Measurements from ENCODE around the gene KRT76. TPM values are rescaled to one million over a fixed set of nuclear protein-coding genes. Genes with fewer than 3 reads are reported as not detected.

Gene KRT76
- total RNA-seq, 1 donor from 2014 or later, result not detected

- TF ChIP-seq CTCF (IDR thresholded peaks at IDR 0.05; ENCODE audit: insufficient read depth, low read length, severe bottlenecking), result no peak
- Histone ChIP-seq H3K27me3 (ENCODE audit: control insufficient read depth, insufficient read depth, low read length) (peaks cover 5% of the 10 kb centered on the region), H3K36me3 (ENCODE audit: control insufficient read depth, insufficient read depth, low read length) (no peaks in the 10 kb centered on the region), H3K4me3 (ENCODE audit: low read depth, low read length) (no peak overlapping the region)
- FAIRE-seq (no peak), DNase-seq (ENCODE audit: low read depth) (no peak)
Observed at GRCh38 chr12:52811191-52812072, 34.3 kb upstream of the KRT76 start.

- Histone ChIP-seq H3K36me3 (ENCODE audit: control insufficient read depth, insufficient read depth, low read length) (no peaks in the 10 kb centered on the region), H3K27me3 (ENCODE audit: control insufficient read depth, insufficient read depth, low read length) (peaks cover 5% of the 10 kb centered on the region), H3K4me3 (ENCODE audit: low read depth, low read length) (no peak overlapping the region)
- FAIRE-seq (no peak), DNase-seq (ENCODE audit: low read depth) (no peak)
- TF ChIP-seq CTCF (IDR thresholded peaks at IDR 0.05; ENCODE audit: insufficient read depth, low read length, severe bottlenecking), result no peak
Observed at GRCh38 chr12:52810554-52810953, 33.4 kb upstream of the KRT76 start.

- peaks cover 5% of the 10 kb centered on the region for H3K27me3 ChIP-seq (ENCODE audit: control insufficient read depth, insufficient read depth, low read length)
- DNase-seq (ENCODE audit: low read depth) (no peak), FAIRE-seq (peak; percentile 13)
- no peak overlapping the region for H3K4me3 ChIP-seq (ENCODE audit: low read depth, low read length)
- no peaks in the 10 kb centered on the region for H3K36me3 ChIP-seq (ENCODE audit: control insufficient read depth, insufficient read depth, low read length)
- no peak for TF ChIP-seq CTCF (IDR thresholded peaks at IDR 0.05; ENCODE audit: insufficient read depth, low read length, severe bottlenecking)
Observed at GRCh38 chr12:52809166-52809565, 32.0 kb upstream of the KRT76 start.

- Histone ChIP-seq H3K36me3 (ENCODE audit: control insufficient read depth, insufficient read depth, low read length) (no peaks in the 10 kb centered on the region), H3K27me3 (ENCODE audit: control insufficient read depth, insufficient read depth, low read length) (peaks cover 5% of the 10 kb centered on the region), H3K4me3 (ENCODE audit: low read depth, low read length) (no peak overlapping the region)
- DNase-seq (ENCODE audit: low read depth) (no peak), FAIRE-seq (no peak)
- TF ChIP-seq CTCF (IDR thresholded peaks at IDR 0.05; ENCODE audit: insufficient read depth, low read length, severe bottlenecking), result no peak
Observed at GRCh38 chr12:52808573-52809160, 31.5 kb upstream of the KRT76 start.

GRCh38 chr12:52807544-52808470, 30.7 kb upstream of the KRT76 start:
- no peak for TF ChIP-seq CTCF (IDR thresholded peaks at IDR 0.05; ENCODE audit: insufficient read depth, low read length, severe bottlenecking)
- no peaks in the 10 kb centered on the region for H3K27me3 ChIP-seq (ENCODE audit: control insufficient read depth, insufficient read depth, low read length)
- DNase-seq (ENCODE audit: low read depth) (no peak), FAIRE-seq (no peak)
- no peaks in the 10 kb centered on the region for H3K36me3 ChIP-seq (ENCODE audit: control insufficient read depth, insufficient read depth, low read length)
- no peak overlapping the region for H3K4me3 ChIP-seq (ENCODE audit: low read depth, low read length)

Measured in bronchial epithelial cell (primary cell).